T-helper 1 cell treated with Interleukin-12 subunit alpha and Interleukin-12 subunit beta and Interleukin-4 antibody, amounts not matched to agents 30 μg/mL and 1 μg/mL, for 36 hours (primary cell): Measurements from ENCODE around the gene CSTA.

Source experiments
- H3K27ac Mint-ChIP-seq: one replicate; pipeline ENCODE4 v1.8.0; 2021; ENCODE audit warnings: mild to moderate bottlenecking, mixed read lengths
- H3K27me3 Mint-ChIP-seq: one replicate; pipeline ENCODE4 v1.8.0; 2021; ENCODE audit warnings: low read depth, mixed read lengths
- H3K36me3 Mint-ChIP-seq: one replicate; pipeline ENCODE4 v1.8.0; 2021; ENCODE audit warnings: low read depth, mixed read lengths
- H3K4me1 Mint-ChIP-seq: one replicate; pipeline ENCODE4 v1.8.0; 2021; ENCODE audit warnings: low read depth, mixed read lengths
- H3K4me3 Mint-ChIP-seq: one replicate; pipeline ENCODE4 v1.8.0; 2021; ENCODE audit warnings: mild to moderate bottlenecking, moderate library complexity, mixed read lengths
- H3K9me3 Mint-ChIP-seq: one replicate; pipeline ENCODE4 v1.8.0; 2021; ENCODE audit warnings: mixed read lengths

CSTA gene, protein sequence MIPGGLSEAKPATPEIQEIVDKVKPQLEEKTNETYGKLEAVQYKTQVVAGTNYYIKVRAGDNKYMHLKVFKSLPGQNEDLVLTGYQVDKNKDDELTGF

DNA sequence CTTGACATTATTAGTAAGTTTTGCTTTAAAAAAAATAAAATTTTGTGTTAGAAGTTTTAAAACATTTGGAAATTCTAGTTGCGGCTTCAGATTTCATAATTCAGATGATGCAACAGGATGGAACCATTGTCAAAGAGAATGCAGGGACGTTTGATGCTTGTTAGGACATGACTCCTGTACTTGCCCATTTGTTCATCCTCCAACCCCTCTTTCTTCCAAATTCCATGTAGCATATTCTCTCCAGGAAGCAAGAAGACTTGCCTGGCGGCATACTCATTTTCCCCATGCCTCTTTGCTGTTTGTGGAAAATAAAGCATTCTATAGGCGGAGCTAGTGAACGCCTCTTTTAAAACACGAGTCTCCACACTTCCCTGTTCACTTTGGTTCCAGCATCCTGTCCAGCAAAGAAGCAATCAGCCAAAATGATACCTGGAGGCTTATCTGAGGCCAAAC, at the start of gene CSTA:
Gene CSTA (plus strand): TSS at position 378 of the 453 bp plus-strand sequence. CDS start 45 bp downstream, at position 423.
- Mint-ChIP-seq H3K27me3 (peaks cover 10% of the 10 kb centered on the region), H3K27ac (no peak within 1 kb of the TSS), H3K4me3 (no peak within 1 kb of the TSS)

DNA sequence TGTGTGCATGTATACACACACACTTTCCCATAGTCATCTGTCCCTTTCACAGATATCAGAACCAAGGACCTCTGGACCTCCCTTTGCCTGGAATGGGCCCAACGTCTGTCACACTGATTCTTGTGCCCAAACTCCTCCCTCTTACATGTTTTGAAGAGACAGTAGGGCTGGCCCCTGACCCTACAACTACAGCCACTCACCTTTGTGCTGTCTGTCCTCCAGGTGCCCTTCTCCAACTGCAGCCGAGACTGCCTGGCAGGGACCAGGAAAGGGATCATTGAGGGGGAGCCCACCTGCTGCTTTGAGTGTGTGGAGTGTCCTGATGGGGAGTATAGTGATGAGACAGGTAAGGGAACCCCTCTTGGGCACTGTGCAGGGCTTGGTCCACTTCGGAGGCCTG, 43.2 kb upstream of the CSTA start:
- H3K27me3 Mint-ChIP-seq: peaks cover 13% of the 10 kb centered on the region
- H3K4me3 Mint-ChIP-seq: no peak overlapping the region
- H3K36me3 Mint-ChIP-seq: no peaks in the 10 kb centered on the region
- H3K27ac Mint-ChIP-seq: no peak overlapping the region
- H3K4me1 Mint-ChIP-seq: no peaks in the 10 kb centered on the region
- no peaks in the 10 kb centered on the region for H3K9me3 Mint-ChIP-seq

More for the DNA sequence above, at the start of gene CSTA:
- Mint-ChIP-seq H3K36me3 (peaks cover 5% of the 10 kb centered on the region), H3K4me1 (peaks cover 30% of the 10 kb centered on the region), H3K9me3 (peaks cover 4% of the 10 kb centered on the region)

DNA sequence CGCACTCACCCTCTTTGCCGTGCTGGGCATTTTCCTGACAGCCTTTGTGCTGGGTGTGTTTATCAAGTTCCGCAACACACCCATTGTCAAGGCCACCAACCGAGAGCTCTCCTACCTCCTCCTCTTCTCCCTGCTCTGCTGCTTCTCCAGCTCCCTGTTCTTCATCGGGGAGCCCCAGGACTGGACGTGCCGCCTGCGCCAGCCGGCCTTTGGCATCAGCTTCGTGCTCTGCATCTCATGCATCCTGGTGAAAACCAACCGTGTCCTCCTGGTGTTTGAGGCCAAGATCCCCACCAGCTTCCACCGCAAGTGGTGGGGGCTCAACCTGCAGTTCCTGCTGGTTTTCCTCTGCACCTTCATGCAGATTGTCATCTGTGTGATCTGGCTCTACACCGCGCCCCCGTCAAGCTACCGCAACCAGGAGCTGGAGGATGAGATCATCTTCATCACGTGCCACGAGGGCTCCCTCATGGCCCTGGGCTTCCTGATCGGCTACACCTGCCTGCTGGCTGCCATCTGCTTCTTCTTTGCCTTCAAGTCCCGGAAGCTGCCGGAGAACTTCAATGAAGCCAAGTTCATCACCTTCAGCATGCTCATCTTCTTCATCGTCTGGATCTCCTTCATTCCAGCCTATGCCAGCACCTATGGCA, 41.1 kb upstream of the CSTA start:
- H3K27me3 Mint-ChIP-seq: peaks cover 18% of the 10 kb centered on the region
- H3K4me1 Mint-ChIP-seq: no peaks in the 10 kb centered on the region
- H3K27ac Mint-ChIP-seq: no peak overlapping the region

DNA sequence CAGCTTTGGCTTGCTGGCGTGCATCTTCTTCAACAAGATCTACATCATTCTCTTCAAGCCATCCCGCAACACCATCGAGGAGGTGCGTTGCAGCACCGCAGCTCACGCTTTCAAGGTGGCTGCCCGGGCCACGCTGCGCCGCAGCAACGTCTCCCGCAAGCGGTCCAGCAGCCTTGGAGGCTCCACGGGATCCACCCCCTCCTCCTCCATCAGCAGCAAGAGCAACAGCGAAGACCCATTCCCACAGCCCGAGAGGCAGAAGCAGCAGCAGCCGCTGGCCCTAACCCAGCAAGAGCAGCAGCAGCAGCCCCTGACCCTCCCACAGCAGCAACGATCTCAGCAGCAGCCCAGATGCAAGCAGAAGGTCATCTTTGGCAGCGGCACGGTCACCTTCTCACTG, 40.6 kb upstream of the CSTA start:
- no peak overlapping the region for H3K4me3 Mint-ChIP-seq
- H3K27me3 Mint-ChIP-seq: peaks cover 18% of the 10 kb centered on the region
- H3K27ac Mint-ChIP-seq: no peak overlapping the region
- H3K36me3 Mint-ChIP-seq: no peaks in the 10 kb centered on the region
- H3K9me3 Mint-ChIP-seq: no peaks in the 10 kb centered on the region
- H3K4me1 Mint-ChIP-seq: no peaks in the 10 kb centered on the region

More for the DNA sequence above, 41.1 kb upstream of the CSTA start:
- Mint-ChIP-seq H3K36me3 (no peaks in the 10 kb centered on the region), H3K9me3 (no peaks in the 10 kb centered on the region), H3K4me3 (no peak overlapping the region)

DNA sequence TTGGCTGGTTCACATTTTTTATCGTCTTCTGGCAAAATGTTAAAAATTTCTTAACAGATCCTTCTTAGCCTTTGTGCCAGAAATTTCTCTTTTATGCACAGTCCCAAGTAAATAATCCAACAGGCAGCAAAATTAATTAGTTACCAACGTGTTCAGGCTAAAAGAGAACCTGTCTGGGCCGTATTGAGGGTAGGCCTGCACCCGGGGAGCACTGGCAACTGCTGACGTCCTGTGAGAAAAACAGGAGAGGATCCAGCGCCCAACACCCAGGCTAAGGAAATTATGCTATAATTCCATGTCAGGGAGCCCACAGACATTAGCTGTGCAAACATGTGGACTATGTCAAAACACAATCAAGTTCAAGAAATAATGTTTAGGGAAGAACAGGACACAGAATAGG, 30.7 kb upstream of the CSTA start:
- peaks cover 7% of the 10 kb centered on the region for H3K4me1 Mint-ChIP-seq
- no peaks in the 10 kb centered on the region for H3K27me3 Mint-ChIP-seq
- H3K36me3 Mint-ChIP-seq: no peaks in the 10 kb centered on the region
- H3K4me3 Mint-ChIP-seq: no peak overlapping the region
- no peak overlapping the region for H3K27ac Mint-ChIP-seq
- no peaks in the 10 kb centered on the region for H3K9me3 Mint-ChIP-seq

DNA sequence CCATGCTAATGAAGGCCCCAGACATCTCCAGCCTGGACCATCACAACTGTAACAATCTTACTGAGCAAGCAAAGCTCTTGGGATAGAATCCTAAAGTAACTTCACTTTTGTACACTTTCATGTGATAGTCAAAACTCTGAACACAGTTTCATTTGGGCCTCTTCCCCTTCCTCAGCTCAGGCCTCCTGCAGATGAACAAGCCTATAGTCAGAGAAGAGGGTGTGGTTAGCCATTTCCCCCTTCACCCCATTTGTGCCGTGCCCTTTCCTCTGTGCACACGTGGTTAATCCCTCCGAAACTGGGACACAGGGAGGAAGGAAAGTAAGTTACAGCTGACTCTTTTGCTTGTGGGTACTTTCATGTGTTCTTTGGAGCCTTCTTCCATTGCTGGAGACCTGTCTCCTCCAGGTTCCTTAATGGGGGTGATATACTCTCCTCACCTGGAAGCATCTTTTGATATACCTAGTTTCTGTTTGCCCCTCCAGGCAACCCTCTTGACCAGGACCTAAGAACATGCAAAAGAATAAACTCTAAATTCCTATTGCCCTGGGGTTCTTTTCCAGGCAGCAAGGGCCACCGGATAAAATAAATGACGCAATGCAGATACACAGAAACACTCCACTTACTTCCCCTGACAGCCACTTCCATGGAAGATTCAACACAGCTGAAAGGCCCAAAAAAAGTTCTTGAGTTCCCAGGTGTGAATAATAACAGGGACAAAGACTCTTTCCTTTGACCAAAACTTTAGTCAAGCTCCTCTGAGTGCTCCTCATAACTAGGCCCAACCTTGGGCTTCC, 29.6 kb upstream of the CSTA start:
- Mint-ChIP-seq H3K36me3 (no peaks in the 10 kb centered on the region), H3K4me3 (no peak overlapping the region), H3K9me3 (no peaks in the 10 kb centered on the region), H3K27ac (no peak overlapping the region), H3K4me1 (peaks cover 7% of the 10 kb centered on the region), H3K27me3 (no peaks in the 10 kb centered on the region)

DNA sequence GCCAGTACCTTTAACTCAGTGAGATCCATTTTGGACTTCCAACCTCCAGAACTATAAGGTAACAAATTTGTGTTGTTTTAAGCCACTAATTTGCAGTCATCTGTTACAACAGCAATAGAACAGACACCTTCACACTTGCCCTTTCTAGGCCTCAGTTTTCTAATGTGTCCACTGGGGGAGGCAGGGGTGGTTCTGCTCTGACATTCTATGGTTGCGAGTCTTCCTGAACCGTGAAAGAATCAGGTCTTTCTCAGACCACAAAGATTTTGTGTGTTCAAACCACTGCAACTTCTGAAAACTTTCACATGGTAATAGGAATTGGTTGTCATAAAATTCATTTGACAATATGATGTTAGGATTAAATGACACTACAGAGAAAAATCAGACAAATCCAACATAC, 26.8 kb upstream of the CSTA start:
- H3K27me3 Mint-ChIP-seq: no peaks in the 10 kb centered on the region
- peaks cover 7% of the 10 kb centered on the region for H3K4me1 Mint-ChIP-seq
- no peak overlapping the region for H3K4me3 Mint-ChIP-seq
- no peaks in the 10 kb centered on the region for H3K9me3 Mint-ChIP-seq
- H3K27ac Mint-ChIP-seq: no peak overlapping the region
- no peaks in the 10 kb centered on the region for H3K36me3 Mint-ChIP-seq

DNA sequence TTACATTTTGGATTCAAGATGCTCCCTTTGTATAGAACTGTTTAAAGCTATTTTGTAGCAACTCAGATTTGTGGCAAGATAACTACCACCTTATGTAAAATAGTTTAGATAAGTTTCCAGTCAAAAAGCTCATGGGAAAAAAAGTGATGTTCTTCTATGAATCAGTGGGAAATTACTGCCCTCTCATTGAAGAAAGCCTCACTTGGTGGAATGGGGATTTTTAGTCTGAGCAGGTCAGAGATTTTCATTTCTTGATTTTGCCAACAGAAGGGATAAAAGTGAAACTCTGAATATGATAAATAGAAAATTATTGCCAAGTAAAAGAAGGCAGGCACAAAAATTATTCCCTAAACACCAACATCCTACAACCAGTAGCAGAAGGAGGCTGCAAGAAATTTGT, 25.8 kb upstream of the CSTA start:
- H3K9me3 Mint-ChIP-seq: no peaks in the 10 kb centered on the region
- no peaks in the 10 kb centered on the region for H3K36me3 Mint-ChIP-seq
- H3K27ac Mint-ChIP-seq: no peak overlapping the region
- H3K27me3 Mint-ChIP-seq: peaks cover 4% of the 10 kb centered on the region
- H3K4me3 Mint-ChIP-seq: no peak overlapping the region
- H3K4me1 Mint-ChIP-seq: peaks cover 7% of the 10 kb centered on the region

DNA sequence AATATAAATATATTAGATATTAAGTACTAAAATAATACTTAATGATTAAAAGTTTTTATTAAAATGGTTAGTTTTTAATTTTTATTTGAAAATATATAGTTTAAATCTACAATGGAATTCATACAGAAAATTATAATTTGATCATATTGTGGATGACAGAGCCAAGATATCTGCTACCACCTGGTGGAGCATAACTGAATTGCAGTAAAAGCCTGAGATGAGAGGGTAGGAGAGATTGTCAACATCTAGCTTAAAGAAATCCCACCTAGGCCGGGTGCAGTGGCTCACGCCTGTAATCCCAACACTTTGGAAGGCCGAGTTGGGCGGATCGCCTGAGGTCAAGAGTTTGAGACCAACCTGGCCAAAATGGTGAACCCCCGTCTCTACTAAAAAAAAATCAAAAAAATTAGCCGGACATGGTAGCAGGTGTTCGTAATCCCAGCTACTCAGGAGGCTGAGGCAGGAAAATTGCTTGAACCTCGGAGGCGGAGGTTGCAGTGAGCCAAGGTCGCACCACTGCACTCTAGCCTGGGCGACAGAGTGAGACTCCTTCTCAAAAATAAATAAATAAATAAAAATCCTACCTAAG, 25.1 kb upstream of the CSTA start:
- Mint-ChIP-seq H3K9me3 (no peaks in the 10 kb centered on the region), H3K4me3 (no peak overlapping the region), H3K27ac (no peak overlapping the region), H3K4me1 (peaks cover 7% of the 10 kb centered on the region), H3K36me3 (no peaks in the 10 kb centered on the region), H3K27me3 (peaks cover 4% of the 10 kb centered on the region)

DNA sequence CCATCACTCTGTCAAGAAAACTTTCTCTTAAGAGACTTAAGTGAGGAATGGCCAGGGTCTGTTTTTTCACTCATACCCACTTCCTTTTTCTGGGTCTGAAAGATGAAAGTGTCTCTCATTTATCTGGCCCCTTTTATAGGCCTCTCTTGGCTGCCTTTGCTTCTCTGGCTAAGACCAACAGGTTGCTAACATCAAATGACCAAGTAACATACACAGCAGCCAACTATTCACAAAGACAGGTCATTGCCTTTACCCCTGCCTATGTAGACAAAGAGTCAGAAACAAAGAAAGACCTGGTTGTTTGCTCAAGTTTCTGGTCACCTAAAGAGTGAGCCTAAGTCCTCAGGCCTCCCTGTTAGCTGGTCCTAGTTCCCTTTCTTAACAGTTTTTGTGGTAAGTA, 24.0 kb upstream of the CSTA start:
- Mint-ChIP-seq H3K4me3 (no peak overlapping the region), H3K27ac (no peak overlapping the region), H3K9me3 (no peaks in the 10 kb centered on the region), H3K4me1 (peaks cover 10% of the 10 kb centered on the region), H3K27me3 (peaks cover 4% of the 10 kb centered on the region), H3K36me3 (no peaks in the 10 kb centered on the region)

DNA sequence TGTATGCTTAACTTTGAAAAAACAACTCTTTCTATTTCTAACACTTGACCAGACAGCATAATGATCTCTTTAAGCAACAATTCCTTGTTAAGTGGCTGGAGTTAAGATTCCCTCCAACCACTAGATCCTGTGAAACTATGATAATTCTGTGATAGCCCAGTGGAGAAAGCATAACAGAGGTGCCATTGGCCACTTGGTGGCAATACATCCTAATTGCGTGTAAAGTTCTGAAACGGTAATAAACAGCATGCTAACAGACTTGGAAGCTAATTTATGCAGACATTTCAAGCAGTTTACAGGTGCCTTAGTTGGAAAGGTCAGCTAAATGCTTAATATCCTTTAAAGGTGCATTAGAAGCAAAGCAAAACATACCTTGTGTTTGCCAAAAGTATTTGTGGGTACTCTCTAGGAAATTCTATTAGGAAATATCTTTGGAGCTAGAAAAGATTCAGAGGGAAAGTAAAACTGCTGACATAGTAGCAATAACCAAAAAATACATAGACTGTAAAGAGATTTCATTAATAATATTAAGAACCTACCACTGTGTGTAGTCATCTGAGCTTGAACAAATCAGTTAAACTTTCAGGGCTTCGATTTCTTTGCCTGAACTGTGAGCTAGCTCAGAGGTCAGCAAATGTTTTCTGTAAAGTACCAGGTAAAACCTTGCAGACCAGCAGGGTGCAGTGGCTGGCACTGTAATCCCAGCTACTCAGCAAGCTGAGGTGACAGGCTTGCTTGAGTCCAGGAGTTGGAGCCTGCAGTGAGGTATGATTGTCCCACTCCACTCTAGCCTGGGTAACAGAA, 19.0 kb upstream of the CSTA start:
- no peak overlapping the region for H3K27ac Mint-ChIP-seq
- H3K27me3 Mint-ChIP-seq: peaks cover 13% of the 10 kb centered on the region
- H3K4me3 Mint-ChIP-seq: no peak overlapping the region
- no peaks in the 10 kb centered on the region for H3K9me3 Mint-ChIP-seq
- peaks cover 4% of the 10 kb centered on the region for H3K4me1 Mint-ChIP-seq
- no peaks in the 10 kb centered on the region for H3K36me3 Mint-ChIP-seq

DNA sequence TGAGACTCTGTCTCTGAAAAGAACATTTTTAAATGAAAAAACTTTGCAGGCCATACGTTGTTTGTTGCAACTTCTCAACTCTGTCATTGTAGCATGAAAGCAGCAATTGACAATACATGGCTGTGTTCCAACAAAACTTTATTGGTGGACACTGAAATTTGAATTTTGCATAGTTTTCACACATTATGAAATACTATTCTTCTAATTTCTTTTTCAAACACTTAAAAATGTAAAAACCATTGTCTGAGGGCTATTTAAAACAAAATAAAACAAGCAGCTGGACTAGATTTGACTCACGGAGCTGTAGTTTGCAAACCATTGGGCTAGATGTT, 18.5 kb upstream of the CSTA start:
- Mint-ChIP-seq H3K4me3 (no peak overlapping the region), H3K9me3 (no peaks in the 10 kb centered on the region), H3K27ac (no peak overlapping the region)

DNA sequence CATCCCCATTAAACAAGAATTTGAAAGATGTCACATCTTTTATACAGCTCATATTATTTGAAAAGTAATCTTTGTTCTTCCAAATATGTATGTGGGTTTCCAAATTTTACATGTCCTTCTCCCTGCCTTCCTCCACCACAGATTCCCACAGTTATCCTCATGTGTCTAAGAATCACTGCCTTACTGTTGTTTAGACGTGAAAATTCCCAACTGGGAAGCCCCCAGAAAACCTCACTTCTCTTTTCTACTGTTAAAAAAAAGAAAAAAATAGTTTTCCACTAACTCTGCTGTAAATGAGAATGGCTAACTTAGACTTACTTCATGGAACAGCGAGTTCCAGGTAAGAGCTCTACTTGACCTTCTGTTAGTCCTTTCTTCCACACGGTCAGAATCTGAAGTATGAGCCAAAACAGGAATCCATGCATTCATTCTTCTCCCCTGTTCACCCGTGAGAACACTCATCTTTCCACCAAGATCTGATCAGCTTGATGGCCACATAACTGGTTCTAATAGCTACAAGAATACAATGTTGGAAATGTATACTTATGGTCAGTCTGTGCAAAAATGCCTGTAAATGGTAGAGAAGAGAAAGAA, 17.9 kb upstream of the CSTA start:
- Mint-ChIP-seq H3K27ac (no peak overlapping the region), H3K9me3 (no peaks in the 10 kb centered on the region), H3K36me3 (no peaks in the 10 kb centered on the region)

More for the DNA sequence above, 18.5 kb upstream of the CSTA start:
- Mint-ChIP-seq H3K36me3 (no peaks in the 10 kb centered on the region), H3K4me1 (peaks cover 4% of the 10 kb centered on the region), H3K27me3 (peaks cover 13% of the 10 kb centered on the region)

DNA sequence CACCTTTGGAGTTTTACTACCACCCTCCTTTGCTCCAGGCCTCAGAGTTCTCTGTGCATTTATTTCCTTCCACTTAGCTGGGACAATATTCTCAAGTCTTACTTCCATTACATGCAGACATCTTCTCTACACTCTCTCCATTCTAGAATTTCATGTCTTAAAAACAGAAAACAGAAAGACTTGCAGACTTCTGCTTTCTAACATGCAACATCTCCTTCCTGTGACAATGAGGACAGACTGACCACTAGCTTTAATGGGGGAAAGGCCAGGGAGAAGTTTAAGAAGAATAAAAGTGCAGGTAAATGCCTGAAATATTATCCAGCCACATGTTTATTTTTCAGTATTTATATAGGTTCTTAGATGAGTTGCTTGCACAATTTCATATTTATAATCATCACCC, 17.1 kb upstream of the CSTA start:
- H3K27ac Mint-ChIP-seq: no peak overlapping the region
- H3K27me3 Mint-ChIP-seq: peaks cover 13% of the 10 kb centered on the region
- no peak overlapping the region for H3K4me3 Mint-ChIP-seq
- H3K36me3 Mint-ChIP-seq: no peaks in the 10 kb centered on the region
- no peaks in the 10 kb centered on the region for H3K9me3 Mint-ChIP-seq
- peaks cover 8% of the 10 kb centered on the region for H3K4me1 Mint-ChIP-seq

More for the DNA sequence above, 17.9 kb upstream of the CSTA start:
- Mint-ChIP-seq H3K4me3 (no peak overlapping the region), H3K4me1 (peaks cover 4% of the 10 kb centered on the region), H3K27me3 (peaks cover 13% of the 10 kb centered on the region)
